Measurements from ENCODE around the gene HEG1. TPM values are rescaled to one million over a fixed set of nuclear protein-coding genes. Genes with fewer than 3 reads are reported as not detected.
"Not testable (repeated sequence)": the region's sequence is repeated elsewhere in the genome, so short reads cannot be mapped to it uniquely, and the experiment has no call there.

Gene HEG1
- total and polyA plus RNA-seq, 11 donors = 23.7 to 211 (median 111) TPM

- H3K27ac ChIP-seq = peak overlapping the region in 4 of 12 donors; percentile 4 to 35 (median 14)
- 65 to 74% (median 69%) methylated on average over 4 of the region's 4 CpGs for WGBS, 4 donors
- no peak for DNase-seq
- H3K36me3 ChIP-seq = peaks cover 0 to 37% (median 15%) of the 10 kb centered on the region in 9 donors
- H3K27me3 ChIP-seq = no peaks in the 10 kb centered on the region
- intact Hi-C loops (cut with DNase I) = no loop called here
- no peak for TF ChIP-seq CTCF (IDR thresholded peaks at IDR 0.05)
- H3K4me1 ChIP-seq = peaks cover 0 to 56% (median 11%) of the 10 kb centered on the region in 12 donors
- H3K4me3 ChIP-seq = no peak overlapping the region
- ATAC-seq = no peak
- no peaks in the 10 kb centered on the region for H3K9me3 ChIP-seq
Measured at GRCh38 chr3:124964387-124964786, 91.4 kb downstream of the HEG1 start.

- ATAC-seq (peak; percentile 19 to 71 (median 50)), DNase-seq (no peak)
- no peak overlapping the region for H3K4me3 ChIP-seq
- no peaks in the 10 kb centered on the region for H3K9me3 ChIP-seq
- TF ChIP-seq POLR2A (IDR thresholded peaks at IDR 0.05) = no peak
- WGBS, 4 donors = 23 to 41% (median 34%) methylated on average over 3 of the region's 3 CpGs
- peaks cover 0 to 50% (median 11%) of the 10 kb centered on the region in 12 donors for H3K4me1 ChIP-seq
- intact Hi-C loops (cut with DNase I) = no loop called here
- H3K27ac ChIP-seq = peak overlapping the region in 5 of 12 donors; percentile 4 to 35 (median 9)
- H3K36me3 ChIP-seq = peaks cover 0 to 31% (median 9%) of the 10 kb centered on the region in 9 donors
- H3K27me3 ChIP-seq = no peaks in the 10 kb centered on the region
Measured at GRCh38 chr3:124963755-124964154, 92.0 kb downstream of the HEG1 start.

GRCh38 chr3:124962403-124962940, 93.3 kb downstream of the HEG1 start:
- intact Hi-C loops (cut with DNase I) = no loop called here
- Histone ChIP-seq H3K27ac (peak overlapping the region in 1 of 12 donors; percentile 6), H3K36me3 (peaks cover 0 to 18% (median 0%) of the 10 kb centered on the region in 9 donors), H3K27me3 (no peaks in the 10 kb centered on the region), H3K9me3 (no peaks in the 10 kb centered on the region), H3K4me3 (no peak overlapping the region), H3K4me1 (peaks cover 0 to 37% (median 11%) of the 10 kb centered on the region in 12 donors)
- ATAC-seq (no peak), DNase-seq (no peak)
- WGBS, 4 donors = 95 to 98% (median 96%) methylated on average over 2 of the region's 2 CpGs
- TF ChIP-seq POLR2A (IDR thresholded peaks at IDR 0.05) (no peak), CTCF (IDR thresholded peaks at IDR 0.05) (no peak)

- no peak for ATAC-seq
- TF ChIP-seq POLR2A (IDR thresholded peaks at IDR 0.05) (no peak), CTCF (IDR thresholded peaks at IDR 0.05) (no peak)
- 73 to 84% (median 76%) methylated on average over 5 of the region's 5 CpGs for WGBS, 4 donors
- no peak for DNase-seq
- no peak overlapping the region for H3K27ac ChIP-seq
- peaks cover 0 to 3% (median 0%) of the 10 kb centered on the region in 9 donors for H3K36me3 ChIP-seq
- intact Hi-C loops (cut with DNase I) = no loop called here
- no peaks in the 10 kb centered on the region for H3K27me3 ChIP-seq
- H3K9me3 ChIP-seq = peaks cover 0 to 3% (median 0%) of the 10 kb centered on the region in 12 donors
- H3K4me3 ChIP-seq = no peak overlapping the region
- peaks cover 0 to 23% (median 11%) of the 10 kb centered on the region in 12 donors for H3K4me1 ChIP-seq
Measured at GRCh38 chr3:124960698-124961097, 95.1 kb downstream of the HEG1 start.

GRCh38 chr3:124960105-124960504, 95.7 kb downstream of the HEG1 start:
- no peak for ATAC-seq
- no peak overlapping the region for H3K27ac ChIP-seq
- peaks cover 0 to 18% (median 11%) of the 10 kb centered on the region in 12 donors for H3K4me1 ChIP-seq
- no peak for DNase-seq
- no peaks in the 10 kb centered on the region for H3K27me3 ChIP-seq
- H3K36me3 ChIP-seq = no peaks in the 10 kb centered on the region
- no peak overlapping the region for H3K4me3 ChIP-seq
- TF ChIP-seq CTCF (IDR thresholded peaks at IDR 0.05) (no peak), POLR2A (IDR thresholded peaks at IDR 0.05) (no peak)
- WGBS, 4 donors = 31 to 42% (median 33%) methylated on average over 3 of the region's 3 CpGs
- intact Hi-C loops (cut with DNase I) = no loop called here
- H3K9me3 ChIP-seq = peaks cover 0 to 5% (median 0%) of the 10 kb centered on the region in 12 donors

- H3K27ac ChIP-seq; H3K4me3 ChIP-seq; H3K27me3 ChIP-seq; ATAC-seq; H3K9me3 ChIP-seq; H3K36me3 ChIP-seq; DNase-seq; intact Hi-C loops (cut with DNase I); H3K4me1 ChIP-seq: not testable (repeated sequence)
- 80 to 91% (median 84%) methylated on average over 4 of the region's 4 CpGs for WGBS, 4 donors
Measured at GRCh38 chr3:124957951-124958350, 97.8 kb downstream of the HEG1 start.

All from heart left ventricle (tissue), 16 donors.